Measurements from ENCODE around the gene ECPAS. TPM values are rescaled to one million over a fixed set of nuclear protein-coding genes. Genes with fewer than 3 reads are reported as not detected.
"Not testable (repeated sequence)": the region's sequence is repeated elsewhere in the genome, so short reads cannot be mapped to it uniquely, and the experiment has no call there.

The ECPAS gene
- total and polyA plus RNA-seq, 4 donors = 11.0 to 94.3 (median 51.7) TPM

- no peak overlapping the region for H3K27ac ChIP-seq (ENCODE audit: low read depth in 1 of 2, low read length in 2 of 2)
- H3K27me3 ChIP-seq (ENCODE audit: control insufficient read depth in 1 of 2, insufficient read depth in 2 of 2, low read length in 1 of 2) = no peaks in the 10 kb centered on the region
- peaks cover 3 to 6% of the 10 kb centered on the region in 2 donors for H3K36me3 ChIP-seq (ENCODE audit: control insufficient read depth in 1 of 2, insufficient read depth in 2 of 2, low read length in 1 of 2)
- DNase-seq (no peak), ATAC-seq (ENCODE audit: low FRiP score) (no peak)
- H3K4me1 ChIP-seq (ENCODE audit: control insufficient read depth in 1 of 2, insufficient read depth in 2 of 2, low read length in 2 of 2) = no peaks in the 10 kb centered on the region
- intact Hi-C loops (cut with DNase I) = no loop called here
- H3K4me3 ChIP-seq (ENCODE audit: low read length in 2 of 2) = no peak overlapping the region
- WGBS, 2 donors = 79 to 83% methylated on average over 4 of the region's 4 CpGs
- no peaks in the 10 kb centered on the region for H3K9me3 ChIP-seq (ENCODE audit: control insufficient read depth, low read length)
These were observed 71.9 kb downstream of the ECPAS start for GRCh38 chr9:111412280-111412679.

GRCh38 chr9:111411266-111411665 lies 72.9 kb downstream of the ECPAS start:
- H3K9me3 ChIP-seq (ENCODE audit: control insufficient read depth, low read length) = no peaks in the 10 kb centered on the region
- H3K27ac ChIP-seq (ENCODE audit: low read depth in 1 of 2, low read length in 2 of 2) = no peak overlapping the region
- WGBS, 2 donors = 94 to 96% methylated on average over 6 of the region's 6 CpGs
- DNase-seq (no peak), ATAC-seq (ENCODE audit: low FRiP score) (no peak)
- no peaks in the 10 kb centered on the region for H3K27me3 ChIP-seq (ENCODE audit: control insufficient read depth in 1 of 2, insufficient read depth in 2 of 2, low read length in 1 of 2)
- no peaks in the 10 kb centered on the region for H3K4me1 ChIP-seq (ENCODE audit: control insufficient read depth in 1 of 2, insufficient read depth in 2 of 2, low read length in 2 of 2)
- intact Hi-C loops (cut with DNase I) = no loop called here
- H3K36me3 ChIP-seq (ENCODE audit: control insufficient read depth in 1 of 2, insufficient read depth in 2 of 2, low read length in 1 of 2) = peaks cover 3 to 6% of the 10 kb centered on the region in 2 donors
- no peak overlapping the region for H3K4me3 ChIP-seq (ENCODE audit: low read length in 2 of 2)

DNA sequence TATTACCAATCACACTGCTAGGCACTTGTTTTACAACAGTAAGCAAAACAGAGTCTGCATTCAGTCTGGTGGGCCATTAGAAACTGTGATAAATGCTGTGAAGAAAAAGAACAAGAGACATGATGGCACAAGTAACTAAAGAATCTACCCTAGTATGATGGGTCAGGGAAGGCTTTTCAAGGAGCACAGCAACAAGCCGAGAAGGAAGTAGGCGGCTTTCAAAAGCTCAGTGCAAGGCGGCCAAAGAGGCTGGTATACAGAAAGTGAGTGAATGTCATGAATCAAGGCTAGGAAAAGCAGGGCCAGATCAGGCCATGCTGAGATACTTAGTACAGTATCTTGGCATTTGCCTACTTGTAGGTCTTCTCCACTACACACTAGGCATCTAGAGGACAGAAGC lies 76.4 kb downstream of the ECPAS start:
- H3K4me1 ChIP-seq (ENCODE audit: control insufficient read depth in 1 of 2, insufficient read depth in 2 of 2, low read length in 2 of 2) = no peaks in the 10 kb centered on the region
- no peaks in the 10 kb centered on the region for H3K27me3 ChIP-seq (ENCODE audit: control insufficient read depth in 1 of 2, insufficient read depth in 2 of 2, low read length in 1 of 2)
- no peak for ATAC-seq (ENCODE audit: low FRiP score)
- no peak overlapping the region for H3K27ac ChIP-seq (ENCODE audit: low read depth in 1 of 2, low read length in 2 of 2)
- peaks cover 5 to 6% of the 10 kb centered on the region in 2 donors for H3K36me3 ChIP-seq (ENCODE audit: control insufficient read depth in 1 of 2, insufficient read depth in 2 of 2, low read length in 1 of 2)
- peaks cover 2% of the 10 kb centered on the region for H3K9me3 ChIP-seq (ENCODE audit: control insufficient read depth, low read length)
- H3K4me3 ChIP-seq (ENCODE audit: low read length in 2 of 2) = no peak overlapping the region
- DNase-seq = no peak
- intact Hi-C loops (cut with DNase I) = no loop called here
- WGBS, 2 donors = 88 to 93% methylated on average over 3 of the region's 3 CpGs

DNA sequence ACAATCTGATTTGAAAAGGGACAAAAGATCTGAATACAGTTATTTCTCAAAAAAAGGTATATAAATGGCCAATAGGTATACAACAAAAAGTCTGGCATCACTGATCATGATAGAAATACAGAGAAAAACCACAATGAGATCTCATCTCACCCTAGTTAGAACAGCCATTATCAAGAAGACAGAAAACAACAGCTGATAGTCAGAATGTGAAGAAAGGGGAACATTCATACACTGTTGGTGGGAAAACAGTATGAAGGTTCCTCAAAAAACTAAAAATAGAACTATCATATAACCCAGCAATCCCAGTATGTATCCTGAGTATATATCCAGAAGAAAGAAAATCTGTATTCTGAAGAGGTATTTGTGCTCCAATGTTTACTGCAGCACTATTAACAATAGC lies 78.5 kb downstream of the ECPAS start:
- DNase-seq = no peak
- H3K36me3 ChIP-seq (ENCODE audit: control insufficient read depth in 1 of 2, insufficient read depth in 2 of 2, low read length in 1 of 2) = peaks cover 6 to 7% of the 10 kb centered on the region in 2 donors
- intact Hi-C loops (cut with DNase I) = no loop called here

DNA sequence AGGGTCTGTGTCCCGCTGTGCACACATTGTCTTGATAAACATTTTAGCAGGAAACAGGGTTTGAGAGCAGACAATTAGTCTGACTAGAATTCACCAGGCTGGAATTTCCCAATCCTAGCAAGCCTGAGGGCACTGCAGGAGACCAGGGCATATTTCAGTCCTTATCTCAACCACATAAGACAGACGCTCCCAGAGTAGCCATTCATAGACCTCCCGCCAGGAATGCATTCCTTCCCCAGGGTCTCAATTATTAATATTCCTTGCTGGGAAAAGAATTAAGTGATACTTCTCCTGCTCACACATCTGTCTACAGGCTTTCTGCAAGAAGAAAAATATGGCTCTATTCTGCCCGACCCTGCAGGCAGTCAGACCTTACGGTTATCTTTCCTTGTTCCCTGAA lies 82.7 kb downstream of the ECPAS start:
- H3K36me3 ChIP-seq (ENCODE audit: control insufficient read depth in 1 of 2, insufficient read depth in 2 of 2, low read length in 1 of 2); DNase-seq; ATAC-seq (ENCODE audit: low FRiP score); H3K4me3 ChIP-seq (ENCODE audit: low read length in 2 of 2); H3K9me3 ChIP-seq (ENCODE audit: control insufficient read depth, low read length); H3K27ac ChIP-seq (ENCODE audit: low read depth in 1 of 2, low read length in 2 of 2); intact Hi-C loops (cut with DNase I); H3K27me3 ChIP-seq (ENCODE audit: control insufficient read depth in 1 of 2, insufficient read depth in 2 of 2, low read length in 1 of 2); H3K4me1 ChIP-seq (ENCODE audit: control insufficient read depth in 1 of 2, insufficient read depth in 2 of 2, low read length in 2 of 2): not testable (repeated sequence)
- WGBS, 2 donors = 76 to 85% methylated on average over 5 of the region's 5 CpGs

More for the DNA sequence above, 78.5 kb downstream of the ECPAS start:
- Histone ChIP-seq H3K9me3 (ENCODE audit: control insufficient read depth, low read length) (peaks cover 2% of the 10 kb centered on the region), H3K4me3 (ENCODE audit: low read length in 2 of 2) (no peak overlapping the region), H3K27ac (ENCODE audit: low read depth in 1 of 2, low read length in 2 of 2) (no peak overlapping the region), H3K4me1 (ENCODE audit: control insufficient read depth in 1 of 2, insufficient read depth in 2 of 2, low read length in 2 of 2) (no peaks in the 10 kb centered on the region), H3K27me3 (ENCODE audit: control insufficient read depth in 1 of 2, insufficient read depth in 2 of 2, low read length in 1 of 2) (no peaks in the 10 kb centered on the region)
- ATAC-seq (ENCODE audit: low FRiP score) = no peak

- no peaks in the 10 kb centered on the region for H3K27me3 ChIP-seq (ENCODE audit: control insufficient read depth in 1 of 2, insufficient read depth in 2 of 2, low read length in 1 of 2)
- no peak overlapping the region for H3K27ac ChIP-seq (ENCODE audit: low read depth in 1 of 2, low read length in 2 of 2)
- no peak overlapping the region for H3K4me3 ChIP-seq (ENCODE audit: low read length in 2 of 2)
- intact Hi-C loops (cut with DNase I) = no loop called here
- H3K9me3 ChIP-seq (ENCODE audit: control insufficient read depth, low read length) = peaks cover 2% of the 10 kb centered on the region
- ATAC-seq (ENCODE audit: low FRiP score) = no peak
- no peaks in the 10 kb centered on the region for H3K4me1 ChIP-seq (ENCODE audit: control insufficient read depth in 1 of 2, insufficient read depth in 2 of 2, low read length in 2 of 2)
- H3K36me3 ChIP-seq (ENCODE audit: control insufficient read depth in 1 of 2, insufficient read depth in 2 of 2, low read length in 1 of 2) = peaks cover 5 to 8% of the 10 kb centered on the region in 2 donors
- DNase-seq = no peak
These were observed 83.7 kb downstream of the ECPAS start for GRCh38 chr9:111400564-111400898.

GRCh38 chr9:111399772-111400563 lies 84.2 kb downstream of the ECPAS start:
- DNase-seq (no peak), ATAC-seq (ENCODE audit: low FRiP score) (no peak)
- peaks cover 2% of the 10 kb centered on the region for H3K9me3 ChIP-seq (ENCODE audit: control insufficient read depth, low read length)
- no peaks in the 10 kb centered on the region for H3K27me3 ChIP-seq (ENCODE audit: control insufficient read depth in 1 of 2, insufficient read depth in 2 of 2, low read length in 1 of 2)
- intact Hi-C loops (cut with DNase I) = loop anchor here in 1 of 2 donors (5.0 kb wide), 1 partner anchor 763 kb away; no protein-coding TSS in a partner anchor
- no peak overlapping the region for H3K4me3 ChIP-seq (ENCODE audit: low read length in 2 of 2)
- H3K27ac ChIP-seq (ENCODE audit: low read depth in 1 of 2, low read length in 2 of 2) = no peak overlapping the region
- H3K4me1 ChIP-seq (ENCODE audit: control insufficient read depth in 1 of 2, insufficient read depth in 2 of 2, low read length in 2 of 2) = no peaks in the 10 kb centered on the region
- H3K36me3 ChIP-seq (ENCODE audit: control insufficient read depth in 1 of 2, insufficient read depth in 2 of 2, low read length in 1 of 2) = peaks cover 6 to 9% of the 10 kb centered on the region in 2 donors
- 93 to 94% methylated on average over 4 of the region's 4 CpGs for WGBS, 2 donors

GRCh38 chr9:111399211-111399739 lies 84.9 kb downstream of the ECPAS start:
- ATAC-seq (ENCODE audit: low FRiP score) (no peak), DNase-seq (no peak)
- Histone ChIP-seq H3K27ac (ENCODE audit: low read depth in 1 of 2, low read length in 2 of 2) (no peak overlapping the region), H3K36me3 (ENCODE audit: control insufficient read depth in 1 of 2, insufficient read depth in 2 of 2, low read length in 1 of 2) (peaks cover 7 to 9% of the 10 kb centered on the region in 2 donors), H3K9me3 (ENCODE audit: control insufficient read depth, low read length) (no peaks in the 10 kb centered on the region), H3K4me3 (ENCODE audit: low read length in 2 of 2) (no peak overlapping the region), H3K4me1 (ENCODE audit: control insufficient read depth in 1 of 2, insufficient read depth in 2 of 2, low read length in 2 of 2) (no peaks in the 10 kb centered on the region), H3K27me3 (ENCODE audit: control insufficient read depth in 1 of 2, insufficient read depth in 2 of 2, low read length in 1 of 2) (no peaks in the 10 kb centered on the region)
- 95 to 96% methylated on average over 4 of the region's 4 CpGs for WGBS, 2 donors
- intact Hi-C loops (cut with DNase I) = loop anchor here in 1 of 2 donors (5.0 kb wide), 1 partner anchor 762 kb away; no protein-coding TSS in a partner anchor

DNA sequence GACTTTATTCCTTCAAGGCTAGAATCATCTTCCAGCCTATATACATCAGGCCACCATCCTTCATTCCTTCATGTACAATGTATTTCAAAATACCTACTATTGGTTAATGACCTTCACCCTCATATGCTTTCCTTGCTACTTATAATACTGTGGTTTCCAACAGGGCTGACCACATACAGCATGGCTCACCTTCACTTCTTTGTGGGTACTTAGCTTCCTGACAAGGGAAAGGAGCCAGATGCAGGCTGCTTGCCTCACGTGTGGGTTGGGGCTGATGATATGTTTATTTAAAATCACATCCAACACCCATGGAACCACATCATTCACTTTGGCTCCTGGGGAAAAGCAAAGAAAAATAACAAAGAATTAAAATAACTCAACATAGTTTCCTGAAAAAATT lies 90.2 kb downstream of the ECPAS start:
- ATAC-seq (ENCODE audit: low FRiP score) = no peak
- WGBS, 2 donors = 3% methylated on average over 1 of the region's 1 CpG
- Histone ChIP-seq H3K9me3 (ENCODE audit: control insufficient read depth, low read length) (no peaks in the 10 kb centered on the region), H3K36me3 (ENCODE audit: control insufficient read depth in 1 of 2, insufficient read depth in 2 of 2, low read length in 1 of 2) (peaks cover 14 to 17% of the 10 kb centered on the region in 2 donors), H3K4me3 (ENCODE audit: low read length in 2 of 2) (no peak overlapping the region), H3K27ac (ENCODE audit: low read depth in 1 of 2, low read length in 2 of 2) (no peak overlapping the region), H3K27me3 (ENCODE audit: control insufficient read depth in 1 of 2, insufficient read depth in 2 of 2, low read length in 1 of 2) (no peaks in the 10 kb centered on the region), H3K4me1 (ENCODE audit: control insufficient read depth in 1 of 2, insufficient read depth in 2 of 2, low read length in 2 of 2) (no peaks in the 10 kb centered on the region)
- no peak for DNase-seq
- intact Hi-C loops (cut with DNase I) = no loop called here

Data from aorta (tissue), 5 donors.